ENCODE measurements around the gene SSTR3.

DNA sequence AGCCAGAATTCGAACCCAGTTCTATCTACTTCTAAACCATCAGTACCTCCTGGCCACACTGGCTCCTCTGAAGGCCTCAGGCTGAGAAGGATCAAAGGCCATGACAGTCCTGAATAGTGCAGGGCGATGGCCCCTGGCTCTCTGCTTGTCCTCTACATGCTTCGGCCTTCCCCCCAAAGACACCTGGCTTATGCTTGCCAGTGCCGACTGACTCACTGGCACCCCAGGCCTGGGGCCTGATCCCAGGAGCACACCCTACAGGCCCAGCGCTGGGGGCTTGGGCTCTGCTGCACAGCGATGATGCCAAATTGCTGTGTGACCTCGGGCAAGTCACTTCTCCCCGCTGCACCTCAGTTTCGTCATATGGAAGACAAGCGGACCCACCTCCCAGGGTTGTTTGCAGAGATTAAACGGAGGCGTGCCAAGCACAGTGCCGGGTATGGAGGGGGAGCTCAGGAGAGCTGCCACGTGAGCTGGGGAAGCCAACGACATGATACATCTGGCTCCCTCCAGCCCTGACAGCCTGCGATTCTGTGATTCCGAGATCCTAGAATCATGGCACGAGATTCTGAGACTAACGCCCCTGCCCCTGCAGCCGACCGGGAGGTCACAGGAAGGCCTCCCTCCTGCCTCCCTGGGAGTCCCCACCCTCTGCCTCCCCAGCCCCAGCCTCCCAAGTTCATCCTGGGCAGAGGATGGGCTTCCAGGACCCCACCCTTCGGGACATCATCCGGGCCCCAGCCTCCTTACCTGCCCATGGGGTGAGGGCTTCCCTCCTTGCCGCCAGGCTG, 1.0 kb downstream of the SSTR3 start:
- TF ChIP-seq, protein P1, sequence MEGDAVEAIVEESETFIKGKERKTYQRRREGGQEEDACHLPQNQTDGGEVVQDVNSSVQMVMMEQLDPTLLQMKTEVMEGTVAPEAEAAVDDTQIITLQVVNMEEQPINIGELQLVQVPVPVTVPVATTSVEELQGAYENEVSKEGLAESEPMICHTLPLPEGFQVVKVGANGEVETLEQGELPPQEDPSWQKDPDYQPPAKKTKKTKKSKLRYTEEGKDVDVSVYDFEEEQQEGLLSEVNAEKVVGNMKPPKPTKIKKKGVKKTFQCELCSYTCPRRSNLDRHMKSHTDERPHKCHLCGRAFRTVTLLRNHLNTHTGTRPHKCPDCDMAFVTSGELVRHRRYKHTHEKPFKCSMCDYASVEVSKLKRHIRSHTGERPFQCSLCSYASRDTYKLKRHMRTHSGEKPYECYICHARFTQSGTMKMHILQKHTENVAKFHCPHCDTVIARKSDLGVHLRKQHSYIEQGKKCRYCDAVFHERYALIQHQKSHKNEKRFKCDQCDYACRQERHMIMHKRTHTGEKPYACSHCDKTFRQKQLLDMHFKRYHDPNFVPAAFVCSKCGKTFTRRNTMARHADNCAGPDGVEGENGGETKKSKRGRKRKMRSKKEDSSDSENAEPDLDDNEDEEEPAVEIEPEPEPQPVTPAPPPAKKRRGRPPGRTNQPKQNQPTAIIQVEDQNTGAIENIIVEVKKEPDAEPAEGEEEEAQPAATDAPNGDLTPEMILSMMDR (IDR thresholded peaks at IDR 0.05; ENCODE audit: insufficient read depth, low read length, poor library complexity, severe bottlenecking), result no peak
- no peak for TF ChIP-seq EZH2phosphoT487 (conservative IDR thresholded peaks at IDR 0.05; ENCODE audit: low read length)
